Activated CD8-positive, alpha-beta memory T cell treated with anti-CD3 and anti-CD28 coated beads for 1 hour (primary cell): Measurements from ENCODE around the gene NKX2-3.

ENCODE experiments used
- DNase-seq, 2 donors: peaks; one replicate each; pipeline ENCODE4 v3.0.0-alpha.2; 2020; ENCODE audit warnings: low read depth in 1 of 2; ENCODE audit errors: extremely low read depth in 1 of 2

The NKX2-3 gene

GRCh38 chr10:99573790-99574189, 41.0 kb downstream of the NKX2-3 start:
- no peak for DNase-seq

- DNase-seq = no peak
Measured at GRCh38 chr10:99579971-99580370, 47.2 kb downstream of the NKX2-3 start.

GRCh38 chr10:99582255-99582770, 49.6 kb downstream of the NKX2-3 start:
- DNase-seq = no peak

GRCh38 chr10:99583687-99584086, 50.9 kb downstream of the NKX2-3 start:
- no peak for DNase-seq
